Transverse colon (tissue), 4 donors: Measurements from ENCODE around the gene GPR173.

ENCODE experiments used
- CTCF ChIP-seq, 5 experiments: fragments of 200-600 bp in 3 of 5; fragments of 450-650 bp in 2 of 5; sonication (generic) in 3 of 5; IDR thresholded peaks; 1 replicate in 2 of 5; 2 replicates in 3 of 5; pipeline ENCODE4 v1.5.1; 2016 to 2017; ENCODE audit warnings: antibody characterized with exemption in 5 of 5, inconsistent platforms in 3 of 5, mild to moderate bottlenecking in 2 of 5, moderate library complexity in 1 of 5
- EP300 ChIP-seq: sonication (generic); formaldehyde crosslinking; IDR thresholded peaks from one replicate; pipeline ENCODE4 v1.6.1; 2017; ENCODE audit warnings: antibody characterized with exemption, low read depth
- POLR2A ChIP-seq: fragments of 450-650 bp; IDR thresholded peaks from one replicate; pipeline ENCODE4 v1.6.1; 2016; ENCODE audit warnings: antibody characterized with exemption, mild to moderate bottlenecking, moderate library complexity
- POLR2AphosphoS5 ChIP-seq, 3 donors: sonication (generic); formaldehyde crosslinking; IDR thresholded peaks; one replicate each; pipeline ENCODE4 v1.6.1; 2016; ENCODE audit warnings: antibody characterized with exemption in 3 of 3

GRCh38 chrX:53003111-53003510, 45.5 kb upstream of the GPR173 start:
- TF ChIP-seq CTCF (IDR thresholded peaks at IDR 0.05): no peak
- TF ChIP-seq POLR2A: no peak
- TF ChIP-seq POLR2AphosphoS5 (IDR thresholded peaks at IDR 0.05): no peak
- no peak for TF ChIP-seq EP300
